WERI-Rb-1 (cell line): ENCODE results near the gene SLCO2B1.
A peak's percentile ranks its signal among the peaks of the same experiment; 100 is the strongest.

Source experiments
- DNase-seq: peaks from one replicate; pipeline ENCODE4 v3.0.0-alpha.2; 2020
- H3K27ac ChIP-seq: fragments of 250-450 bp; sonication (Bioruptor Pico); 2 replicates; pipeline ENCODE4 v1.5.1; 2020; ENCODE audit warnings: mild to moderate bottlenecking, moderate library complexity
- H3K27me3 ChIP-seq: fragments of 250-450 bp; sonication (Bioruptor Pico); 2 replicates; pipeline ENCODE4 v1.5.1; 2021; ENCODE audit warnings: mild to moderate bottlenecking, low read depth, moderate library complexity; ENCODE audit not compliant: insufficient read depth, severe bottlenecking
- H3K36me3 ChIP-seq: fragments of 250-450 bp; sonication (Bioruptor Pico); 2 replicates; pipeline ENCODE4 v1.5.1; 2020; ENCODE audit warnings: mild to moderate bottlenecking, moderate library complexity
- H3K4me3 ChIP-seq: 2 replicates; pipeline ENCODE4 v1.5.1; 2011; ENCODE audit warnings: low read depth, mild to moderate bottlenecking, control low read depth, low read length
- H3K9me3 ChIP-seq: fragments of 250-450 bp; sonication (Bioruptor Pico); 2 replicates; pipeline ENCODE4 v1.5.1; 2021; ENCODE audit warnings: mild to moderate bottlenecking, moderate library complexity; ENCODE audit not compliant: severe bottlenecking
- TF ChIP-seq, protein P1 (sequence below): IDR thresholded peaks from 2 replicates; pipeline ENCODE4 v1.5.1; 2011; ENCODE audit warnings: low read depth, mild to moderate bottlenecking, control low read depth, inconsistent platforms, low read length

The SLCO2B1 gene

GRCh38 chr11:75132080-75132479 is 18.8 kb upstream of the SLCO2B1 start:
- H3K4me3 ChIP-seq, result no peak overlapping the region
- H3K27ac ChIP-seq, result no peak overlapping the region
- H3K36me3 ChIP-seq, result no peaks in the 10 kb centered on the region
- peaks cover 3% of the 10 kb centered on the region for H3K9me3 ChIP-seq
- H3K27me3 ChIP-seq, result no peaks in the 10 kb centered on the region
- TF ChIP-seq, protein P1, sequence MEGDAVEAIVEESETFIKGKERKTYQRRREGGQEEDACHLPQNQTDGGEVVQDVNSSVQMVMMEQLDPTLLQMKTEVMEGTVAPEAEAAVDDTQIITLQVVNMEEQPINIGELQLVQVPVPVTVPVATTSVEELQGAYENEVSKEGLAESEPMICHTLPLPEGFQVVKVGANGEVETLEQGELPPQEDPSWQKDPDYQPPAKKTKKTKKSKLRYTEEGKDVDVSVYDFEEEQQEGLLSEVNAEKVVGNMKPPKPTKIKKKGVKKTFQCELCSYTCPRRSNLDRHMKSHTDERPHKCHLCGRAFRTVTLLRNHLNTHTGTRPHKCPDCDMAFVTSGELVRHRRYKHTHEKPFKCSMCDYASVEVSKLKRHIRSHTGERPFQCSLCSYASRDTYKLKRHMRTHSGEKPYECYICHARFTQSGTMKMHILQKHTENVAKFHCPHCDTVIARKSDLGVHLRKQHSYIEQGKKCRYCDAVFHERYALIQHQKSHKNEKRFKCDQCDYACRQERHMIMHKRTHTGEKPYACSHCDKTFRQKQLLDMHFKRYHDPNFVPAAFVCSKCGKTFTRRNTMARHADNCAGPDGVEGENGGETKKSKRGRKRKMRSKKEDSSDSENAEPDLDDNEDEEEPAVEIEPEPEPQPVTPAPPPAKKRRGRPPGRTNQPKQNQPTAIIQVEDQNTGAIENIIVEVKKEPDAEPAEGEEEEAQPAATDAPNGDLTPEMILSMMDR, result no peak
- DNase-seq, result no peak

- TF ChIP-seq, protein P1, result no peak
- H3K9me3 ChIP-seq, result peaks cover 3% of the 10 kb centered on the region
- no peaks in the 10 kb centered on the region for H3K27me3 ChIP-seq
- no peaks in the 10 kb centered on the region for H3K36me3 ChIP-seq
- DNase-seq, result no peak
- H3K4me3 ChIP-seq, result no peak overlapping the region
- H3K27ac ChIP-seq, result no peak overlapping the region
Measured at GRCh38 chr11:75133976-75134375, 16.9 kb upstream of the SLCO2B1 start.

DNA sequence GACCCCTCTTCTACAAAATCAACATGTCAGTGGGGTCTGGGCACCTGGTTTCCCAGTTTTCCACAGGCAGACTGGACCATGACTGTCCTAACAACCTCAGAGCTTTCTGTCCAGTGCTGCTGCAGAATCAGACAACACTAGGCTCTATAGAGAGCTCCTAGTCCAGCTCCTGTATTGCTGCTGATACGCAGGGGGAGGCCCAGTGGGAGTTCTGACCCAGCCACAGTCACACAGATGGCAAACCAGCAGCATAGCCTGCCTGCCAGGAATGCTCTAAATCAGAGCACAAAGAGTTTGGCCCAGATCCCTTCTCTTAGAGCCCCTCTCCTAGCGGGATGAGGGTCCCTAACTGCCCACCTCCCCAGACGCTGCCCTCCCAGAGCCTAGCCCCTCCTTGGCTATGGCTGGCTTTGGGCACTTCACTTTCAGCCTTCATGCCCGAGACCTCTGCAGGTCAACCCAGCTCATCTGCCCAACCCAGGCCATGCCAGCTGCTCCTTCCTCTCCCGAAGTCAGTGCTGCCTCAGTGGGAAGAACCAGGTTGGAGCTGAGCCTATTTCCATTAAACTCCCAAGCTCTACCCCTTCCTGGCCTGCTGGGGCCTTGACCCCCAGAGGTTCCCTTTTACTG is 15.8 kb upstream of the SLCO2B1 start:
- no peaks in the 10 kb centered on the region for H3K27me3 ChIP-seq
- no peak overlapping the region for H3K27ac ChIP-seq
- DNase-seq, result no peak
- TF ChIP-seq, protein P1, result no peak
- H3K4me3 ChIP-seq, result no peak overlapping the region
- no peaks in the 10 kb centered on the region for H3K36me3 ChIP-seq
- H3K9me3 ChIP-seq, result no peaks in the 10 kb centered on the region

GRCh38 chr11:75135651-75136050 is 15.3 kb upstream of the SLCO2B1 start:
- TF ChIP-seq, protein P1, result no peak
- Histone ChIP-seq H3K27ac (no peak overlapping the region), H3K9me3 (no peaks in the 10 kb centered on the region), H3K4me3 (no peak overlapping the region), H3K36me3 (no peaks in the 10 kb centered on the region), H3K27me3 (no peaks in the 10 kb centered on the region)
- no peak for DNase-seq

GRCh38 chr11:75140269-75141138 is 10.4 kb upstream of the SLCO2B1 start:
- H3K9me3 ChIP-seq, result no peaks in the 10 kb centered on the region
- no peaks in the 10 kb centered on the region for H3K36me3 ChIP-seq
- no peak overlapping the region for H3K27ac ChIP-seq
- no peaks in the 10 kb centered on the region for H3K27me3 ChIP-seq
- DNase-seq, result peak; percentile 72
- TF ChIP-seq, protein P1, result peak; percentile 98
- no peak overlapping the region for H3K4me3 ChIP-seq
